ENCODE results near the gene UBE2J2. TPM values are rescaled to one million over a fixed set of nuclear protein-coding genes. Genes with fewer than 3 reads are reported as not detected.
A peak's percentile ranks its signal among the peaks of the same experiment; 100 is the strongest.

UBE2J2 gene
- total RNA-seq, 1 experiment from 2014 or later, result 62.1 TPM

DNA sequence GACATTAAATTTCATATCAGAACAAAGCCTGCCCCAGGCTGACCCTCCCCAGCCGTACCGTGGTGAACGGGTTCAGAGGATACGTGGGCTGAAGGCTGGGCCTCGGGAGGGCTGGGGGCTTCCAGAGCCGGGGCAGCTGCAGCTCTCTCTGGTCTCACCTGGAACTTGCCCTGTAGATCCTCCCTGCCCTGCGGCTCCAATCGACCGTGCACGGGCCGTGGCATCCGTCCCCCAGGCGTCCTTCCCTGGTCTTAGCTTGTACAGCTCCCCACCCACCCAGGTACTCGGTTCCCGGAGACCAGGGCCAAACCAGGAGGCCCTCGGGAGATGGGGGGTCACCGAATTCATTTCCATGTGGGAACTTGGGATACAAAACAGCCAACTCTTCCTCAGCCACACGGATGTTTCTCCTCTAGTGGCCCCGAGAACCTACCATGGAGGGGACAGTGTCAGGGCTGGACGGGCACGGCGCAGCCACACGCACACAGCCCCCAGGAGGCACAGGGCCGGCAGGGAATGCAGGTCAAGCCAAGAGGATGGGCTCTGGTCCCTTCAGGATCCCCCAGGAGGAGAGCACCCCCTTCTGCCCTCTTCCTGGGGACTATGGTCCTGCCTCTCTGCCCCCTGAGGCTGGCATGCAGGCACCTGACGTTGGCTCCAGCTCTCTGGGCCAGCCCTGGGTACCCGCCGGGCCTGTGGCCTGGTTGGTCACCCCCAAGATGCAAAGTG is 38.5 kb downstream of the UBE2J2 start:
- BruUV-seq (replicated peaks), result no TSS peak
- no peak overlapping the region for H3K27ac Mint-ChIP-seq (ENCODE audit: low read depth, unreplicated experiment)
- no peaks in the 10 kb centered on the region for H3K4me1 Mint-ChIP-seq (ENCODE audit: insufficient read depth, unreplicated experiment)
- no peak for DNase-seq (ENCODE audit: unreplicated experiment)
- no peak for TF ChIP-seq CTCF (IDR thresholded peaks at IDR 0.05; ENCODE audit: unreplicated experiment)
- ChIA-PET CTCF (no interaction called here), POLR2A (no interaction called here)
- H3K27me3 Mint-ChIP-seq (ENCODE audit: insufficient read depth, unreplicated experiment), result no peaks in the 10 kb centered on the region
- H3K36me3 Mint-ChIP-seq (ENCODE audit: insufficient read depth, unreplicated experiment), result peaks cover 10% of the 10 kb centered on the region
- intact Hi-C loops (cut with micrococcal nuclease), result no loop called here
- H3K4me3 Mint-ChIP-seq (ENCODE audit: unreplicated experiment), result no peak overlapping the region
- no peaks in the 10 kb centered on the region for H3K9me3 Mint-ChIP-seq (ENCODE audit: unreplicated experiment)

DNA sequence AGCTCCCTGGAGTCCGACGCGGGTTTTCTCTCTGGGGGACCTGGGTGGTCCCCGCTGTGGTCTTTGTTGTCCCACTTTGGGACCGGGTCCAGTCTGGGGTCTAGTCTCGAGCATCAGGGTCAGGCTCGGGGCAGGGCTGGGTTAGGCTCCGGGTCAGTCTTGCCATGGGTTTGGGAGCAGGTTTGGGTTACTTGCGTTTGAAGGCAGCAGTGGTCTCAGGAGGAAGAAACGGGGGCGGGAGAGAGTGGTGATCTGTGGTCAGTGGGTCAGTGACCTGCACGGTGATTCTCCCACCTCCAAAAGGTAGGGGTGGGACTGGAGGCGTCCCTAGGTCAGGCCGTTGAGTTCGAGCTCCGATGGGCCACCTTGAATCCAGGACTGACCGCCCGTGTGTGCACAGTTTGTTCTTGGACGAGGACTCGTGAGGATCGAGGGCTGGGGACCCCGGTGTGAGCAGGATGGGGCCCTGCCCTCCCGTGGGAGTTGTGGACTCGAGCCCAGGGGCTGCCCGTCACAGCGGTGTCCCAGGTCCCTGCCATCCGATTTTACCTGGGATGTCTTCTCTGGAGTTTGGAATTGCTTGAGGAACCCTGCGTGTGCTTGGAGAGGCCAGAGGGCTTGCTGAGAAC is 39.4 kb downstream of the UBE2J2 start:
- no peaks in the 10 kb centered on the region for H3K27me3 Mint-ChIP-seq (ENCODE audit: insufficient read depth, unreplicated experiment)
- ChIA-PET POLR2A (no interaction called here), CTCF (no interaction called here)
- no peak overlapping the region for H3K27ac Mint-ChIP-seq (ENCODE audit: low read depth, unreplicated experiment)
- no peak for DNase-seq (ENCODE audit: unreplicated experiment)
- H3K4me1 Mint-ChIP-seq (ENCODE audit: insufficient read depth, unreplicated experiment), result peaks cover 7% of the 10 kb centered on the region
- H3K36me3 Mint-ChIP-seq (ENCODE audit: insufficient read depth, unreplicated experiment), result peaks cover 10% of the 10 kb centered on the region
- peak overlapping the region; percentile 68 for H3K4me3 Mint-ChIP-seq (ENCODE audit: unreplicated experiment)
- BruUV-seq (replicated peaks), result no TSS peak
- H3K9me3 Mint-ChIP-seq (ENCODE audit: unreplicated experiment), result no peaks in the 10 kb centered on the region
- intact Hi-C loops (cut with micrococcal nuclease), result loop anchor here (5.0 kb wide), 1 partner anchor 58 kb away; no protein-coding TSS in a partner anchor
- no peak for TF ChIP-seq CTCF (IDR thresholded peaks at IDR 0.05; ENCODE audit: unreplicated experiment)

- no TSS peak for BruUV-seq (replicated peaks)
- TF ChIP-seq CTCF (IDR thresholded peaks at IDR 0.05; ENCODE audit: unreplicated experiment), result no peak
- no peak for DNase-seq (ENCODE audit: unreplicated experiment)
- Mint-ChIP-seq H3K27me3 (ENCODE audit: insufficient read depth, unreplicated experiment) (no peaks in the 10 kb centered on the region), H3K4me1 (ENCODE audit: insufficient read depth, unreplicated experiment) (peaks cover 8% of the 10 kb centered on the region), H3K36me3 (ENCODE audit: insufficient read depth, unreplicated experiment) (peaks cover 10% of the 10 kb centered on the region), H3K4me3 (ENCODE audit: unreplicated experiment) (peak overlapping the region; percentile 68), H3K9me3 (ENCODE audit: unreplicated experiment) (no peaks in the 10 kb centered on the region), H3K27ac (ENCODE audit: low read depth, unreplicated experiment) (no peak overlapping the region)
- ChIA-PET CTCF (no interaction called here), POLR2A (no interaction called here)
- intact Hi-C loops (cut with micrococcal nuclease), result loop anchor here (5.0 kb wide), 1 partner anchor 59 kb away; no protein-coding TSS in a partner anchor
Measured at GRCh38 chr1:1233567-1233892, 40.1 kb downstream of the UBE2J2 start.

GRCh38 chr1:1232796-1233566 is 40.7 kb downstream of the UBE2J2 start:
- Mint-ChIP-seq H3K36me3 (ENCODE audit: insufficient read depth, unreplicated experiment) (peaks cover 10% of the 10 kb centered on the region), H3K4me3 (ENCODE audit: unreplicated experiment) (peak overlapping the region; percentile 68), H3K4me1 (ENCODE audit: insufficient read depth, unreplicated experiment) (peaks cover 8% of the 10 kb centered on the region), H3K27me3 (ENCODE audit: insufficient read depth, unreplicated experiment) (no peaks in the 10 kb centered on the region), H3K9me3 (ENCODE audit: unreplicated experiment) (no peaks in the 10 kb centered on the region), H3K27ac (ENCODE audit: low read depth, unreplicated experiment) (no peak overlapping the region)
- ChIA-PET CTCF (interaction anchor here (0.8 to 1.1 kb wide), 2 partner anchors 59 to 113 kb away, joined by 3 read pairs; no protein-coding TSS in a partner anchor), POLR2A (interaction anchor here (1.1 kb wide), 1 partner anchor 47 kb away, joined by 3 read pairs; the partner anchor contains the start of gene SCNN1D)
- BruUV-seq (replicated peaks), result no TSS peak
- no peak for DNase-seq (ENCODE audit: unreplicated experiment)
- TF ChIP-seq CTCF (IDR thresholded peaks at IDR 0.05; ENCODE audit: unreplicated experiment), result no peak
- intact Hi-C loops (cut with micrococcal nuclease), result loop anchor here (5.0 kb wide), 1 partner anchor 59 kb away; no protein-coding TSS in a partner anchor

All from MCF 10A (cell line).